ENCODE results near the gene LRGUK.

DNA sequence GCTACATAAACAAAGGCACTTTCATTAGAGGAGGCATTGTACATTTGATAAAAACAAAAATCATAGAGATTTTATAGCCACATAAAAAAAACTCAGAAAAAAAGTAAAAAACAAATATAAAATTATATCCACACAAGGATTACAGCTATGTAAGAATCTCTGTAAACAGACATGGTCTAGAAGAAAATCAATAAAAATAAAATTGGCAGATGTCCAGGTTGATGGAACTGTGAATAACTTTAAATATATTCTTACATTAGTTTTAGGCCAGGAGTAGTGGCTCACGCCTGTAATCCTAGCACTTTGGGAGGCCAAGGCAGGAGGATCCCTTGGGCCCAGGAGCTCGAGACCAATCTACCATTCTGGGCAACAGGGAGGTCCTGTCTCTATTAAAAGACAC is 170.3 kb downstream of the LRGUK start:
- TF ChIP-seq POLR2AphosphoS5 (IDR thresholded peaks at IDR 0.05; ENCODE audit: borderline replicate concordance, low read depth, low read length) (no peak), EZH2 (IDR thresholded peaks at IDR 0.05) (no peak)
